Esophagus mucosa (tissue), 1 donor: Measurements from ENCODE around the gene FZD10. TPM values are rescaled to one million over a fixed set of nuclear protein-coding genes. Genes with fewer than 3 reads are reported as not detected.

Source experiments
- ATAC-seq: fragments of 200-7000 bp; cut with Tn5 transposase; one replicate; pipeline ENCODE4 v1.9.1; 2020
- total RNA-seq: library from RNA; stranded (reverse); gene quantifications from one replicate; pipeline ENCODE4 v1.2.4, GENCODE V29; 2023
- donor health status: DM: yes; HTN: yes; CAD: no.

FZD10 gene
- total RNA-seq, 1 donor from 2014 or later = 13.7 TPM

DNA sequence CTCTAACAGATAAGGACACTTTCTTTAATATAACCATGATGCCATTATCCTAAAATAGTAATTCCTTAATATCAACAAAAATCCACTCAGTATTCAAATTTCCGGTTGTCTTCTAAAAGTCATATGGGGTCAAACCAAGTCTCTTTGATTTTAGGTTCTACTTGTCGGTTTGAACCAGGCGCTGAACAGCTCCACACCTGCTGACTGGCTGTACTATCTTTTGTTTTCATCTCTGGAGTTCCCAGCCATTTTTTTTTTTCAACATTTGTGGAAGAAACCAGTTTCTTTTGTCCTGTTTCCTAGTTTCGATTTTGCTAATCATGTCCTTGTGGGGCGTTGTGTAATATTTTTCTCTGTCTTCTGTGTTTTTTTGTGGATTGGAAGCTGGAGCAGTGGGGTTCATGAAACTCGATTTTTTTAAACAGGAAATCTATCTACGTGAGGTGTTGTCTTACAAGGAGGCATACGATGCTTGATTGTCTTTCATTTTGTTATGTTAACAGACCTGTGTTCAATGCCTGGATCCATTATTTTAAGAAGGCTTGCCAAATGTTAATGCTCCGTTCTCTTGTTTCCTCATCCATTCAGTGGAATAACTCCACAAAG, 50.2 kb downstream of the FZD10 start:
- ATAC-seq = no peak

DNA sequence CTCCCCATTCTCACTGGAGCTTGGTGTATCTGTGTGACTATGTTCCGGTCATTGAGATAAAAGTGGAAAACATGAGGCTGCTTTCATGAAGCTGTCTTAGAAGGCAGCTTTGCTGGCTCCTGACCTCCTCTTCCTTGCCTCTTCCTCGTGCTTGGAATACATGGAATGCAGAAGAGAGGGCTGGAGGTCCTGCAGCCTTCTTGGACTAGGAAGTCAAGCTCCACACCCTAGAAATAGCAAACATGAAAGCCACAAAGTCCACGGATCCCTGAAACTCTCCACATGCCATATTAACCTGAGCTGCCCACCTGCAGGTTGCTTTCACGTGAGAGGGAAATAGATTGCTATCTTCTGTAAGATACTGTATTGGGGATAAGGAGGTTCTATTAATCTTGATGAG, 51.0 kb downstream of the FZD10 start:
- ATAC-seq = no peak

DNA sequence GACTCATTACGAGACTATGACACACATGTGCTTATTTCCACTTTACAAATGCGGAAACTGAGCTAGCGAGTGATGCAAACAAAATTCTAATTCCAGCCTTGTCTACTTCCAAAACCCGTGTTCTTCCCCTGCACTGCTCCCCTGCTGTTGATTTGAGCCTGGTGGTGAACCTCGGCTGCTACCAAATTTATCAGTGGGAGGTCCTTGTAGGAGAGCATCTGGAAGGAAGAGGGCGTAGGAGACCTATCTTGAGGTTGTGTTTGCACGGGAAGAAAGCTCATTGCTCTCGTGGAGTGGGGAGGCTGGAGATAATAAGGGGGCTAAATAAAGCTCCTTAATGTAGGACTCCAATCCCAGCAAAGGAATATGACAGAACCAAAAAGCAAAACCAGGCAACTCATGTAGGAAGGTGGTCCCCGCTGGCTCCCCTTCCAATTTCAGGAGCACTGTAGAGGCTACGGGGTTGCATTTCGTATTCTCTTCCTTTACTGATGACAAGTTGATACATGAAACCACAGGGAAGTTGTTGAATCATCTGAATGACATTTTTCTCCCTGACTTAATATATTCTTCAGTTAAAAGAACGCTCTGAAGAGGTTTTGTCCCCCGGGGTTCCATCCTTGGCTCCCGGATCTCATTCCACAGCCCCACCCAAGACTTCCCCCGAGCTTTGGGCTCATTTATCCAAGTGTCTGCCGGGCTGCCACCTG, 52.6 kb downstream of the FZD10 start:
- ATAC-seq = peak; percentile 73

Other genes with a start within 250 kb of the FZD10 start
- not detected for gene PIWIL1, start 175.4 kb downstream of the FZD10 start, total RNA-seq